Thoracic aorta (tissue), 2 donors: ENCODE measurements around the gene PJA1. TPM values are rescaled to one million over a fixed set of nuclear protein-coding genes. Genes with fewer than 3 reads are reported as not detected.

Experiments used
- ATAC-seq: fragments of 150-250 bp; one replicate; pipeline ENCODE4 v1.8.0; 2017; ENCODE audit warnings: low read depth; ENCODE audit not compliant: insufficient number of reproducible peaks, low FRiP score
- DNase-seq: peaks from one replicate; pipeline ENCODE4 v3.0.0-alpha.2; 2020; ENCODE audit warnings: low spot score
- H3K27ac ChIP-seq, 2 donors: fragments of 200-600 bp; sonication (generic); 1 replicate in 1 of 2; 2 replicates in 1 of 2; pipeline ENCODE4 v1.5.1; 2016; ENCODE audit warnings: mild to moderate bottlenecking in 2 of 2, moderate library complexity in 2 of 2
- H3K27me3 ChIP-seq: fragments of 200-600 bp; sonication (generic); replicated peaks from 2 replicates; pipeline ENCODE4 v1.6.0; 2016; ENCODE audit warnings: mild to moderate bottlenecking; ENCODE audit not compliant: insufficient read depth
- H3K36me3 ChIP-seq: fragments of 200-600 bp; sonication (generic); one replicate; pipeline ENCODE4 v1.5.1; 2016
- H3K4me1 ChIP-seq, 2 donors: fragments of 200-600 bp; sonication (generic); 1 replicate in 1 of 2; 2 replicates in 1 of 2; pipeline versions ENCODE4 v1.5.1 to v1.6.0; 2016; ENCODE audit warnings: low read depth in 2 of 2, mild to moderate bottlenecking in 1 of 2; ENCODE audit not compliant: control insufficient read depth in 1 of 2
- H3K4me3 ChIP-seq: fragments of 200-600 bp; sonication (generic); 2 replicates; pipeline ENCODE4 v1.5.1; 2016; ENCODE audit warnings: mild to moderate bottlenecking
- H3K9me3 ChIP-seq: fragments of 200-600 bp; sonication (generic); 2 replicates; pipeline ENCODE4 v1.5.1; 2016
- CTCF ChIP-seq: fragments of 200-600 bp; sonication (generic); IDR thresholded peaks from one replicate; pipeline ENCODE4 v1.5.1; 2019; ENCODE audit warnings: antibody characterized with exemption
- total RNA-seq, 2 donors: library from RNA; depleted of rRNA; stranded (reverse); fragments of >200 nt; gene quantifications; one replicate each; pipeline versions ENCODE4 v1.1.0 to v1.2.3, GENCODE V29; 2016

The PJA1 gene
- total RNA-seq, 2 donors from 2014 or later = 16.2 to 19.0 TPM

- Histone ChIP-seq H3K27ac (no peak overlapping the region), H3K9me3 (no peaks in the 10 kb centered on the region), H3K27me3 (no peaks in the 10 kb centered on the region), H3K4me3 (no peak overlapping the region), H3K36me3 (no peaks in the 10 kb centered on the region), H3K4me1 (peaks cover 0 to 7% of the 10 kb centered on the region in 2 donors)
- no peak for TF ChIP-seq CTCF
- DNase-seq = no peak
- ATAC-seq = no peak
Observed at GRCh38 chrX:69130439-69130838, 34.8 kb downstream of the PJA1 start.

GRCh38 chrX:69128588-69128987 is 36.7 kb downstream of the PJA1 start:
- peak overlapping the region in 1 of 2 donors; percentile 55 for H3K27ac ChIP-seq
- ATAC-seq = peak; percentile 28

GRCh38 chrX:69127466-69127865 is 37.8 kb downstream of the PJA1 start:
- TF ChIP-seq CTCF = no peak

More at GRCh38 chrX:69128588-69128987, 36.7 kb downstream of the PJA1 start:
- no peaks in the 10 kb centered on the region for H3K9me3 ChIP-seq
- DNase-seq = no peak
- H3K36me3 ChIP-seq = no peaks in the 10 kb centered on the region
- TF ChIP-seq CTCF = no peak
- peaks cover 0 to 7% of the 10 kb centered on the region in 2 donors for H3K4me1 ChIP-seq
- H3K4me3 ChIP-seq = peak overlapping the region; percentile 58
- H3K27me3 ChIP-seq = no peaks in the 10 kb centered on the region

GRCh38 chrX:69126642-69127041 is 38.6 kb downstream of the PJA1 start:
- Histone ChIP-seq H3K27ac (peak overlapping the region; percentile 19 to 49), H3K9me3 (no peaks in the 10 kb centered on the region), H3K27me3 (no peaks in the 10 kb centered on the region), H3K36me3 (no peaks in the 10 kb centered on the region), H3K4me1 (peaks cover 0 to 7% of the 10 kb centered on the region in 2 donors), H3K4me3 (no peak overlapping the region)
- DNase-seq = no peak
- ATAC-seq = no peak
- TF ChIP-seq CTCF = no peak

More at GRCh38 chrX:69127466-69127865, 37.8 kb downstream of the PJA1 start:
- H3K27me3 ChIP-seq = no peaks in the 10 kb centered on the region
- no peak overlapping the region for H3K4me3 ChIP-seq
- H3K27ac ChIP-seq = no peak overlapping the region
- ATAC-seq (no peak), DNase-seq (no peak)
- H3K36me3 ChIP-seq = no peaks in the 10 kb centered on the region
- H3K9me3 ChIP-seq = no peaks in the 10 kb centered on the region
- H3K4me1 ChIP-seq = peaks cover 0 to 7% of the 10 kb centered on the region in 2 donors

GRCh38 chrX:69125094-69125493 is 40.2 kb downstream of the PJA1 start:
- Histone ChIP-seq H3K27ac (no peak overlapping the region), H3K4me1 (peaks cover 0 to 7% of the 10 kb centered on the region in 2 donors), H3K4me3 (no peak overlapping the region), H3K27me3 (no peaks in the 10 kb centered on the region), H3K9me3 (no peaks in the 10 kb centered on the region), H3K36me3 (no peaks in the 10 kb centered on the region)
- DNase-seq = no peak
- ATAC-seq = no peak
- TF ChIP-seq CTCF = no peak
